Large intestine (tissue), 3 donors: Measurements from ENCODE around the gene PPFIBP1. TPM values are rescaled to one million over a fixed set of nuclear protein-coding genes. Genes with fewer than 3 reads are reported as not detected.
A peak's percentile ranks its signal among the peaks of the same experiment; 100 is the strongest.

Experiments used
- DNase-seq, 2 donors: peaks; one replicate each; pipeline versions ENCODE4 v3.0.0 to v3.0.0-alpha.2; 2013
- H3K27ac ChIP-seq: one replicate; pipeline ENCODE4 v1.5.1; 2013; ENCODE audit warnings: low read length
- H3K27me3 ChIP-seq: 2 replicates; pipeline ENCODE4 v1.6.1; 2013; ENCODE audit warnings: low read length; ENCODE audit not compliant: control insufficient read depth, insufficient read depth
- H3K36me3 ChIP-seq: 2 replicates; pipeline ENCODE4 v1.6.1; 2013; ENCODE audit warnings: low read length; ENCODE audit not compliant: control insufficient read depth, insufficient read depth
- H3K4me1 ChIP-seq: one replicate; pipeline ENCODE4 v1.6.1; 2013; ENCODE audit warnings: low read length; ENCODE audit not compliant: control insufficient read depth, insufficient read depth
- H3K4me3 ChIP-seq: one replicate; pipeline ENCODE4 v1.5.1; 2013; ENCODE audit warnings: low read length
- H3K9me3 ChIP-seq: one replicate; pipeline ENCODE4 v1.6.1; 2013; ENCODE audit warnings: mild to moderate bottlenecking, low read depth, low read length, moderate library complexity; ENCODE audit not compliant: control insufficient read depth
- WGBS: methylation state at CpG from one replicate; pipeline ENCODE4 v1.1.5; 2013; ENCODE audit warnings: low lambda C conversion rate; ENCODE audit not compliant: insufficient coverage; 5-methylcytosine and 5-hydroxymethylcytosine counted together
- polyA plus RNA-seq: library from polyadenylated mRNA; unstranded; fragments of 120-200 nt; gene quantifications from one replicate; pipeline ENCODE4 v1.2.1, GENCODE V29; 2013

Gene PPFIBP1
- polyA plus RNA-seq, 1 donor = 41.5 TPM

GRCh38 chr12:27549801-27550652 lies 26.0 kb downstream of the PPFIBP1 start:
- WGBS = 0% methylated on average over 2 of the region's 12 CpGs
- Histone ChIP-seq H3K36me3 (no peaks in the 10 kb centered on the region), H3K4me1 (peaks cover 20% of the 10 kb centered on the region), H3K27ac (peak overlapping the region; percentile 53), H3K4me3 (no peak overlapping the region), H3K9me3 (no peaks in the 10 kb centered on the region), H3K27me3 (no peaks in the 10 kb centered on the region)
- peak; percentile 81 to 93 for DNase-seq

GRCh38 chr12:27550653-27550975 lies 26.6 kb downstream of the PPFIBP1 start:
- H3K36me3 ChIP-seq = no peaks in the 10 kb centered on the region
- no peak for DNase-seq
- H3K9me3 ChIP-seq = no peaks in the 10 kb centered on the region
- H3K27ac ChIP-seq = no peak overlapping the region
- H3K4me1 ChIP-seq = peaks cover 20% of the 10 kb centered on the region
- H3K27me3 ChIP-seq = no peaks in the 10 kb centered on the region
- H3K4me3 ChIP-seq = no peak overlapping the region
- WGBS = 100% methylated on average over 1 of the region's 4 CpGs

DNA sequence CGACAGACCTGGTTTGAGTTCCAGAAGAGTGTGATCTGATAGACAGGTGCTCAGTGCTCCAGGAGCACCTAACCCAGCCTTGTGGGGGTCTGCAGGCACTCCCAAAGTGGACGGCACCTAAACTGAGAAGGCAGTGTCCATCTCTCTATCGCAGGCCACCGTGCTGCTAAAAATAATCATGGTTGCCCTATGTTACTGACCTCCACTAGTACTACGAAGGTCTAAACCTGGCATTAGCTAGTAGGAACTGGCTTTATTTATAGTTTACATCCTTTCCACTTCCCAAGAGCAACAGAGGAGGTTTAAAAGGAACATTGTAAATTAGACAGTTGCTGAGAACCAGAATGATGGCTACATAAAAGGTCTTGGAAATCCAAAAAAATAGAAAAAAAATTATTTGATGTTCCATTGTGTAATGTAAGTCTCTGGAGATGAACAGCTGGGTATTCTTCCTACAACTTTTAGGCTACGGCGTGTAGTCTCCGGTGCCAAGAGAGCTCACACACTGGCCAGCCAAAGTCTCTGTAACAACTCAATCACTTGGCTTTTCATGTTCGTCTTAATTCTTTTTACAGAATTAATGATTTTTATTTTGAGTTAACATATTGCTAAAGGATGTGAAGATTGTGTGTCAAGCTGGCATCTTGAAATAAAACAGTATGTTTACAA lies 27.3 kb downstream of the PPFIBP1 start:
- DNase-seq = no peak
- WGBS = 75% methylated on average over 3 of the region's 9 CpGs
- Histone ChIP-seq H3K36me3 (no peaks in the 10 kb centered on the region), H3K4me3 (no peak overlapping the region), H3K4me1 (peaks cover 20% of the 10 kb centered on the region), H3K27ac (no peak overlapping the region), H3K27me3 (no peaks in the 10 kb centered on the region), H3K9me3 (no peaks in the 10 kb centered on the region)

DNA sequence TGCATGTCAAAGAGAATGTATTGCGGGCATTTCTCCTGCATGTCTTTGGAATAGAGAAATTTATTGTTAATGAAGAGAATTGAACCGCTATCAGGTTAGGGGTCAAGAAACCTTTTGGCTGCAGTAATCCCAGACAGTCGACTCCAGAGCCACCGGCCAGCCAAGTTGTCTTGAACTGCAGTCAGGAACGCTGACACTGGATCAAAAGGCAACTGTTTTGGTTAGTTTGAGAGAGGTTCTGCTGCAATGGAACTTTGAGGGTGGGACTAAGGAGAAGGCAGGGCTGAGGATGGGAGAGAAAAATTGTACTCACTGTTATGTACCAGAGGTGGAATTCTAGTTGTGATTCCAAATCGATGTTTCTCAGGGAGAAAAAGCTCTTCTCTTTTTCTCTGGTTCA lies 28.2 kb downstream of the PPFIBP1 start:
- no peak overlapping the region for H3K27ac ChIP-seq
- H3K36me3 ChIP-seq = no peaks in the 10 kb centered on the region
- H3K4me1 ChIP-seq = peaks cover 20% of the 10 kb centered on the region
- H3K9me3 ChIP-seq = no peaks in the 10 kb centered on the region
- no peak overlapping the region for H3K4me3 ChIP-seq
- H3K27me3 ChIP-seq = no peaks in the 10 kb centered on the region
- DNase-seq = no peak
- WGBS = 100% methylated on average over 3 of the region's 6 CpGs

DNA sequence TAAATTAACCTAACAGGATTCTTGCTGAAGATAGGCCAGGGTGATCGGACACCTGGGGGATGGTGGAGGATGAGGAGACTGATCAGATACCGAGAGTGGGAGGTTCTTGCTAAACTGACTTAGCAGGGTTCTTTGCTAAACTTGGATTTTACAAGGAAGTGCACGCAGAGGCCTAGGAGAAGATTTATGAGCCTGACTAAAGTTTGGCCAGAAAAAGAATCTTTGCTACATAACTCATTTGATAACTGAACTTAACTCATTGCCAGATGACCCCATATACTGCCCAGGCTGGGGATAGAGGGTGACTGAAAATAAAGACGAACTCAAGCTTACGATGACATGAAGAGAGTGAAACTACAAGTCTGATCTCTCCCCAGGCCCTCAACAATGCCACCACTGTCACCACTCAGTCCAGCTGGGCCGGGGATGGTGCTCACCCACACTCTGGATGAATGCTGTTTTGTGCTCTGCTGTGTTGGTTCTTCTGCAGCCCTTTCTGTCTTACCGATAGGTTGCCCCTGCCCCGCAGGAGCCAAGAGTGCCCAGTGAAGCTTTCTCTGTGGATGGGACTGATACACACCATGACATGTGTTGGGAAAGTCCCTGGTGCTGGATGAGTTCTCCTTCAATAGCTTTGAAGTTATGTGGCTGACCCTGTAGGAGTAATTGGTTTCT lies 29.0 kb downstream of the PPFIBP1 start:
- H3K27me3 ChIP-seq = no peaks in the 10 kb centered on the region
- no peak overlapping the region for H3K27ac ChIP-seq
- H3K4me3 ChIP-seq = no peak overlapping the region
- H3K36me3 ChIP-seq = no peaks in the 10 kb centered on the region
- H3K4me1 ChIP-seq = peaks cover 20% of the 10 kb centered on the region
- no peaks in the 10 kb centered on the region for H3K9me3 ChIP-seq
- 92% methylated on average over 2 of the region's 8 CpGs for WGBS
- no peak for DNase-seq

GRCh38 chr12:27553941-27554340 lies 29.9 kb downstream of the PPFIBP1 start:
- no peak for DNase-seq
- Histone ChIP-seq H3K36me3 (no peaks in the 10 kb centered on the region), H3K27me3 (no peaks in the 10 kb centered on the region), H3K4me1 (peaks cover 15% of the 10 kb centered on the region), H3K9me3 (no peaks in the 10 kb centered on the region), H3K27ac (no peak overlapping the region), H3K4me3 (no peak overlapping the region)
- 80% methylated on average over 1 of the region's 3 CpGs for WGBS

DNA sequence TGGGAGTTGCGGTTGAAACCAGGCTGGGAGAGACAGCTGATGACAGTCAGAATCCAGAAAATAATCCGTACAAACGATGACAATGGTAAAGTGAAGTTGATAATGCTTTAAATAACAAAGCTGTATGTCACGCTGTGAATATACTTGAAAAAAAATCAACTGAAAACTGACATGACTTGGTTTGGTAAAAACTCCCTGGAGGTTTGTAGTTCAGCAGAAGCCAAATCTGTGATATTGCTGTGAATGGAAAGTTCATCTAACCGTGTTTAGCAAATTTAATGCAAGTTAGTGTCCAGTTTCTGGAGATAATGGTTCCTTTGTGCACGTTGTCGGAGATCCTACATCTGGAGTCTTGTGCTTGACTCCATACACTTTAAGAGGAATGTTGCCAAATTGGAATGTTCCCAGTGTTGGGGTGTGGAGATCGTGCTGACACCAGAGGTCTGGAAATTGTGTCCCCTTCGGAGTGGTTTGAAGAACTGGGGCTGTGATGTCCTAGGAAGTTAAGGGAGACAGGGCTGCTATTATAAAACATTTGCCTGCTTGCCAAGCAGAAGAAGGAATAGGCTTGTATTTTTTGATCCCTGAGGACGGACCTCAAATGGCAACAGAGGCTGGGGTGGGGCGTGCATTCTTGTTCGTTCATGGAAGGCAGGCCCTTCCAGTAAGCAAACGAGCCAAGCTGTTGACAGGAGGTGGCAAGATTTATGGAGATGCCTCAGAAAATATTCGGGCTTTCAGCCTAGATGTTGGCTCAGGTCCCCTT lies 30.6 kb downstream of the PPFIBP1 start:
- H3K4me1 ChIP-seq = peaks cover 9% of the 10 kb centered on the region
- H3K27me3 ChIP-seq = no peaks in the 10 kb centered on the region
- no peak overlapping the region for H3K4me3 ChIP-seq
- peak; percentile 16 to 40 for DNase-seq
- H3K27ac ChIP-seq = no peak overlapping the region
- WGBS = 90% methylated on average over 7 of the region's 14 CpGs
- no peaks in the 10 kb centered on the region for H3K36me3 ChIP-seq
- no peaks in the 10 kb centered on the region for H3K9me3 ChIP-seq

DNA sequence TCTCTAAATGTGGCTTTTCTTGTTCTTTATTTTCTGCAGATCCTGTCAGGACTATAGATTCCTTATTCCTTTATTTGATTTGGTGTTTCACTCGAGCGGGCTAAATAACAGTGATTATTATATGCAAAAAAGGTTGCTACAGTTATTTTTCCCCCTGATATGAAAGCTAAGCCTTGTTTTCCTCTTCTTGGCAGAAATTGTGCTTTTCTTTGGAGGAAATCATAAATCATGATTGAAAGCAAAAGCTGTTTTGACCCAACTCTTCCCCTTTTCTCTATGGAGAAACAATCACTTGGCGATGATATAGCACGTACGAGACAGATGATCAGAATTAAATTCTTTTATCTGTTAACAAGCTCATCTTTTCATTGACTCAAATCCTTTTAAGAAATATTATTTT lies 31.4 kb downstream of the PPFIBP1 start:
- WGBS = no CpG with 5 or more reads among the region's 5 CpGs
- DNase-seq = no peak
- no peak overlapping the region for H3K4me3 ChIP-seq
- H3K27ac ChIP-seq = no peak overlapping the region
- no peaks in the 10 kb centered on the region for H3K9me3 ChIP-seq
- peaks cover 3% of the 10 kb centered on the region for H3K4me1 ChIP-seq
- H3K27me3 ChIP-seq = no peaks in the 10 kb centered on the region
- no peaks in the 10 kb centered on the region for H3K36me3 ChIP-seq

GRCh38 chr12:27555925-27556778 lies 32.1 kb downstream of the PPFIBP1 start:
- 80% methylated on average over 1 of the region's 6 CpGs for WGBS
- DNase-seq = no peak
- no peaks in the 10 kb centered on the region for H3K27me3 ChIP-seq
- H3K27ac ChIP-seq = no peak overlapping the region
- H3K4me3 ChIP-seq = no peak overlapping the region
- no peaks in the 10 kb centered on the region for H3K9me3 ChIP-seq
- no peaks in the 10 kb centered on the region for H3K36me3 ChIP-seq
- H3K4me1 ChIP-seq = no peaks in the 10 kb centered on the region
